HCT116 (cell line): Measurements from ENCODE around the gene LRP1. TPM values are rescaled to one million over a fixed set of nuclear protein-coding genes. Genes with fewer than 3 reads are reported as not detected.

Source experiments
- ATAC-seq: fragments of 200-7000 bp; cut with Tn5 transposase; 2 replicates; pipeline ENCODE4 v1.9.1; 2020; ENCODE audit warnings: mild to moderate bottlenecking, moderate library complexity
- BruUV-seq: library from RNA; stranded (reverse); fragments of 400-500 nt; replicated peaks from 2 replicates; lab custom pipeline; 2021; lab: Mats Ljungman, UMichigan
- CTCF ChIA-PET: fragments of 300-600 bp; sonication (Branson Sonifier 250); formaldehyde crosslinking; loops from one replicate; lab custom pipeline; 2021; ENCODE audit warnings: antibody characterized with exemption; lab: Charles Lee
- POLR2A ChIA-PET: fragments of 300-600, 350-600 bp; sonication (Branson Sonifier 250); formaldehyde crosslinking; loops from one replicate; lab custom pipeline; 2021; ENCODE audit warnings: antibody characterized with exemption; lab: Charles Lee
- RAD21 ChIA-PET, 2 experiments: fragments of 300-600 bp; sonication (Branson Sonifier 250); formaldehyde crosslinking; loops; one replicate each; lab custom pipeline; 2023; ENCODE audit warnings: low total read pairs in 2 of 2; ENCODE audit not compliant: uncharacterized antibody in 2 of 2, unreplicated experiment in 2 of 2, low non-redundant PET in 1 of 2; lab: Charles Lee
- DNase-seq: peaks from one replicate; pipeline ENCODE4 v3.0.0-alpha.2; 2010; ENCODE audit warnings: low read depth, low spot score
- H2AFZ ChIP-seq: fragments of 200-600 bp; shearing (Covaris generic), sonication (generic); 2 replicates; pipeline ENCODE4 v1.6.1; 2017; ENCODE audit warnings: low read depth, mixed run types, mixed read lengths, antibody characterized with exemption, low read length; ENCODE audit not compliant: poor library complexity, severe bottlenecking
- H3K27ac ChIP-seq: 2 replicates; pipeline ENCODE4 v1.5.1; 2012; ENCODE audit warnings: low read depth, low read length
- H3K27me3 ChIP-seq: fragments of 200-600 bp; sonication (generic); 2 replicates; pipeline ENCODE4 v1.6.1; 2016; ENCODE audit warnings: mixed run types, low read length, mixed read lengths; ENCODE audit not compliant: insufficient read depth
- H3K36me3 ChIP-seq, 2 experiments: fragments of 200-500 bp in 1 of 2; fragments of 200-600 bp in 1 of 2; sonication (Bioruptor generic) in 1 of 2; sonication (generic) in 1 of 2; 2 replicates each; pipeline versions ENCODE4 v1.5.1 to v1.6.1; 2014 to 2016; ENCODE audit warnings: low read length in 2 of 2, inconsistent platforms in 1 of 2, mixed read lengths in 1 of 2, mixed run types in 1 of 2; ENCODE audit not compliant: insufficient read depth in 2 of 2, control insufficient read depth in 1 of 2
- H3K4me1 ChIP-seq, 2 experiments: fragments of 200-600 bp in 1 of 2; sonication (generic) in 1 of 2; 2 replicates each; pipeline versions ENCODE4 v1.5.1 to v1.6.1; 2012 to 2017; ENCODE audit warnings: low read length in 2 of 2, inconsistent platforms in 1 of 2, mild to moderate bottlenecking in 1 of 2, mixed read lengths in 1 of 2, mixed run types in 1 of 2, moderate library complexity in 1 of 2; ENCODE audit not compliant: insufficient read depth in 2 of 2, control insufficient read depth in 1 of 2
- H3K4me2 ChIP-seq: fragments of 200-600 bp; sonication (generic); 2 replicates; pipeline ENCODE4 v1.6.1; 2017; ENCODE audit warnings: mixed run types, low read length, mixed read lengths
- H3K4me3 ChIP-seq, 2 experiments: fragments of 200-600 bp in 1 of 2; sonication (generic) in 1 of 2; replicated peaks in 1 of 2; 2 replicates each; pipeline ENCODE4 v1.5.1; 2011 to 2016; ENCODE audit warnings: low read length in 2 of 2, control low read depth in 1 of 2, low read depth in 1 of 2, mild to moderate bottlenecking in 1 of 2, mixed read lengths in 1 of 2, mixed run types in 1 of 2
- H3K79me2 ChIP-seq: fragments of 200-600 bp; sonication (generic); 2 replicates; pipeline ENCODE4 v1.6.1; 2017; ENCODE audit warnings: mild to moderate bottlenecking, mixed run types, low read length, moderate library complexity, mixed read lengths; ENCODE audit not compliant: insufficient read depth
- H3K9ac ChIP-seq: fragments of 200-600 bp; sonication (generic); 2 replicates; pipeline ENCODE4 v1.6.1; 2016; ENCODE audit warnings: low read length, mixed read lengths
- H3K9me2 ChIP-seq: fragments of 200-600 bp; sonication (generic), shearing (Covaris generic); 2 replicates; pipeline ENCODE4 v1.6.1; 2017; ENCODE audit warnings: mixed run types, mild to moderate bottlenecking, moderate library complexity; ENCODE audit not compliant: insufficient read depth
- H3K9me3 ChIP-seq, 2 experiments: fragments of 200-500 bp in 1 of 2; fragments of 200-600 bp in 1 of 2; sonication (Bioruptor generic) in 1 of 2; sonication (generic) in 1 of 2; 2 replicates each; pipeline ENCODE4 v1.6.1; 2014 to 2017; ENCODE audit warnings: low read length in 2 of 2, mixed read lengths in 2 of 2, inconsistent platforms in 1 of 2, low read depth in 1 of 2, mild to moderate bottlenecking in 1 of 2, mixed run types in 1 of 2, moderate library complexity in 1 of 2; ENCODE audit not compliant: control insufficient read depth in 1 of 2, insufficient read depth in 1 of 2
- H4K20me1 ChIP-seq: fragments of 200-600 bp; sonication (generic), shearing (Covaris generic); 2 replicates; pipeline ENCODE4 v1.6.1; 2017; ENCODE audit warnings: mixed run types, mild to moderate bottlenecking, moderate library complexity; ENCODE audit not compliant: insufficient read depth
- CBX3 ChIP-seq: IDR thresholded peaks from 2 replicates; pipeline ENCODE4 v1.6.1; 2012; ENCODE audit warnings: low read depth
- CEBPB ChIP-seq: IDR thresholded peaks from 2 replicates; pipeline ENCODE4 v1.6.1; 2012; ENCODE audit warnings: low read depth
- EGR1 ChIP-seq: IDR thresholded peaks from 2 replicates; pipeline ENCODE4 v1.6.1; 2012; ENCODE audit warnings: low read depth
- EZH2phosphoT487 ChIP-seq: fragments of 200-600 bp; IDR thresholded peaks from 2 replicates; pipeline ENCODE4 v1.6.1; 2018; ENCODE audit warnings: antibody characterized with exemption, borderline replicate concordance
- FOSL1 ChIP-seq: IDR thresholded peaks from 2 replicates; pipeline ENCODE4 v1.6.1; 2012; ENCODE audit warnings: low read depth
- POLR2A ChIP-seq: IDR thresholded peaks from 2 replicates; pipeline ENCODE4 v1.7.0; 2011; ENCODE audit warnings: borderline replicate concordance; ENCODE audit not compliant: insufficient read depth, insufficient read length; ENCODE audit errors: extremely low read depth
- POLR2AphosphoS5 ChIP-seq: IDR thresholded peaks from 2 replicates; pipeline ENCODE4 v1.6.1; 2011; ENCODE audit warnings: mild to moderate bottlenecking, low read depth, low read length, moderate library complexity
- RAD21 ChIP-seq: IDR thresholded peaks from 2 replicates; pipeline ENCODE4 v1.6.1; 2012; ENCODE audit warnings: low read depth, mild to moderate bottlenecking
- SIN3A ChIP-seq: IDR thresholded peaks from 2 replicates; pipeline ENCODE4 v1.6.1; 2012; ENCODE audit warnings: low read depth
- SP1 ChIP-seq: IDR thresholded peaks from 2 replicates; pipeline ENCODE4 v1.6.1; 2012; ENCODE audit warnings: low read depth
- SRF ChIP-seq: IDR thresholded peaks from 2 replicates; pipeline ENCODE4 v1.6.1; 2012; ENCODE audit warnings: low read depth
- YY1 ChIP-seq: IDR thresholded peaks from 2 replicates; pipeline ENCODE4 v1.6.1; 2011; ENCODE audit warnings: low read length, low read depth, moderate library complexity, mild to moderate bottlenecking; ENCODE audit not compliant: insufficient replicate concordance; ENCODE audit errors: extremely low read depth
- ZBTB33 ChIP-seq: IDR thresholded peaks from 2 replicates; pipeline ENCODE4 v1.6.1; 2011; ENCODE audit warnings: mild to moderate bottlenecking, low read length, moderate library complexity; ENCODE audit not compliant: insufficient replicate concordance; ENCODE audit errors: extremely low read depth
- ZNF274 ChIP-seq: fragments of 200-500 bp; sonication (Bioruptor generic); IDR thresholded peaks from 2 replicates; pipeline ENCODE4 v1.6.1; 2014; ENCODE audit warnings: mild to moderate bottlenecking, low read depth, low read length, inconsistent platforms
- intact Hi-C: fragments of 100-400 bp; cut with micrococcal nuclease; formaldehyde crosslinking; loops from 2 replicates; pipeline ENCODE4 v1.10.0; 2022
- total RNA-seq: library from RNA; stranded (reverse); gene quantifications from one replicate; pipeline ENCODE4 v1.2.1, GENCODE V29; 2021; ENCODE audit not compliant: unreplicated experiment
- TF ChIP-seq, protein P1 (sequence below), 3 experiments: fragments of 200-600 bp in 1 of 3; sonication (generic) in 1 of 3; IDR thresholded peaks in 2 of 3; conservative IDR thresholded peaks in 1 of 3; 2 replicates each; pipeline ENCODE4 v1.5.1; 2012 to 2017; ENCODE audit warnings: low read depth in 2 of 3, low read length in 2 of 3, antibody characterized with exemption in 1 of 3, borderline replicate concordance in 1 of 3, control low read depth in 1 of 3, mild to moderate bottlenecking in 1 of 3, mixed read lengths in 1 of 3, mixed run types in 1 of 3, moderate library complexity in 1 of 3; ENCODE audit not compliant: insufficient read depth in 1 of 3
- TF ChIP-seq, protein P2 (sequence below): IDR thresholded peaks from 2 replicates; pipeline ENCODE4 v1.6.1; 2012; ENCODE audit warnings: low read depth
- TF ChIP-seq, protein P3 (sequence below): IDR thresholded peaks from 2 replicates; pipeline ENCODE4 v1.6.1; 2012
- TF ChIP-seq, protein P4 (sequence below): IDR thresholded peaks from 2 replicates; pipeline ENCODE4 v1.6.1; 2012

LRP1 gene
- total RNA-seq, 1 experiment from 2014 or later, result 12.0 TPM

DNA sequence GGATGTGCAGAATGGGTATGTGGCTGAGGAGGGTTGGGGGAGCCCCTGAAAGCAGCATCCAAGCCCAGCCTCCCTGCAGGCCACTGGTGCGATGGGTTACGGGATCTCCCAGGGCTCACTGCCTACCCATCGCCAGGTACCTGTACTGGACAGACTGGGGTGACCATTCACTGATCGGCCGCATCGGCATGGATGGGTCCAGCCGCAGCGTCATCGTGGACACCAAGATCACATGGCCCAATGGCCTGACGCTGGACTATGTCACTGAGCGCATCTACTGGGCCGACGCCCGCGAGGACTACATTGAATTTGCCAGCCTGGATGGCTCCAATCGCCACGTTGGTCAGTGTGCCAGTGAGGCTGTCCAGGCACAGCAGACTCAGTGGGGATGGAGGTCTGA is 70.0 kb downstream of the LRP1 start:
- TF ChIP-seq ZBTB33 (no peak), EZH2phosphoT487 (no peak), SP1 (no peak), EGR1 (no peak), CBX3 (no peak), FOSL1 (no peak), CEBPB (no peak), YY1 (no peak), POLR2AphosphoS5 (no peak), ZNF274 (no peak), SRF (no peak), POLR2A (no peak), RAD21 (no peak), SIN3A (no peak)
- TF ChIP-seq, protein P1, sequence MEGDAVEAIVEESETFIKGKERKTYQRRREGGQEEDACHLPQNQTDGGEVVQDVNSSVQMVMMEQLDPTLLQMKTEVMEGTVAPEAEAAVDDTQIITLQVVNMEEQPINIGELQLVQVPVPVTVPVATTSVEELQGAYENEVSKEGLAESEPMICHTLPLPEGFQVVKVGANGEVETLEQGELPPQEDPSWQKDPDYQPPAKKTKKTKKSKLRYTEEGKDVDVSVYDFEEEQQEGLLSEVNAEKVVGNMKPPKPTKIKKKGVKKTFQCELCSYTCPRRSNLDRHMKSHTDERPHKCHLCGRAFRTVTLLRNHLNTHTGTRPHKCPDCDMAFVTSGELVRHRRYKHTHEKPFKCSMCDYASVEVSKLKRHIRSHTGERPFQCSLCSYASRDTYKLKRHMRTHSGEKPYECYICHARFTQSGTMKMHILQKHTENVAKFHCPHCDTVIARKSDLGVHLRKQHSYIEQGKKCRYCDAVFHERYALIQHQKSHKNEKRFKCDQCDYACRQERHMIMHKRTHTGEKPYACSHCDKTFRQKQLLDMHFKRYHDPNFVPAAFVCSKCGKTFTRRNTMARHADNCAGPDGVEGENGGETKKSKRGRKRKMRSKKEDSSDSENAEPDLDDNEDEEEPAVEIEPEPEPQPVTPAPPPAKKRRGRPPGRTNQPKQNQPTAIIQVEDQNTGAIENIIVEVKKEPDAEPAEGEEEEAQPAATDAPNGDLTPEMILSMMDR (IDR thresholded peaks at IDR 0.05 in 2 of 3, conservative IDR thresholded peaks at IDR 0.05 in 1 of 3; ENCODE audit: borderline replicate concordance in 1 of 3, insufficient read depth in 1 of 3, low read depth in 2 of 3, low read length in 2 of 3), result no peak
- TF ChIP-seq, protein P2, sequence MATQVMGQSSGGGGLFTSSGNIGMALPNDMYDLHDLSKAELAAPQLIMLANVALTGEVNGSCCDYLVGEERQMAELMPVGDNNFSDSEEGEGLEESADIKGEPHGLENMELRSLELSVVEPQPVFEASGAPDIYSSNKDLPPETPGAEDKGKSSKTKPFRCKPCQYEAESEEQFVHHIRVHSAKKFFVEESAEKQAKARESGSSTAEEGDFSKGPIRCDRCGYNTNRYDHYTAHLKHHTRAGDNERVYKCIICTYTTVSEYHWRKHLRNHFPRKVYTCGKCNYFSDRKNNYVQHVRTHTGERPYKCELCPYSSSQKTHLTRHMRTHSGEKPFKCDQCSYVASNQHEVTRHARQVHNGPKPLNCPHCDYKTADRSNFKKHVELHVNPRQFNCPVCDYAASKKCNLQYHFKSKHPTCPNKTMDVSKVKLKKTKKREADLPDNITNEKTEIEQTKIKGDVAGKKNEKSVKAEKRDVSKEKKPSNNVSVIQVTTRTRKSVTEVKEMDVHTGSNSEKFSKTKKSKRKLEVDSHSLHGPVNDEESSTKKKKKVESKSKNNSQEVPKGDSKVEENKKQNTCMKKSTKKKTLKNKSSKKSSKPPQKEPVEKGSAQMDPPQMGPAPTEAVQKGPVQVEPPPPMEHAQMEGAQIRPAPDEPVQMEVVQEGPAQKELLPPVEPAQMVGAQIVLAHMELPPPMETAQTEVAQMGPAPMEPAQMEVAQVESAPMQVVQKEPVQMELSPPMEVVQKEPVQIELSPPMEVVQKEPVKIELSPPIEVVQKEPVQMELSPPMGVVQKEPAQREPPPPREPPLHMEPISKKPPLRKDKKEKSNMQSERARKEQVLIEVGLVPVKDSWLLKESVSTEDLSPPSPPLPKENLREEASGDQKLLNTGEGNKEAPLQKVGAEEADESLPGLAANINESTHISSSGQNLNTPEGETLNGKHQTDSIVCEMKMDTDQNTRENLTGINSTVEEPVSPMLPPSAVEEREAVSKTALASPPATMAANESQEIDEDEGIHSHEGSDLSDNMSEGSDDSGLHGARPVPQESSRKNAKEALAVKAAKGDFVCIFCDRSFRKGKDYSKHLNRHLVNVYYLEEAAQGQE, result no peak
- TF ChIP-seq, protein P3, sequence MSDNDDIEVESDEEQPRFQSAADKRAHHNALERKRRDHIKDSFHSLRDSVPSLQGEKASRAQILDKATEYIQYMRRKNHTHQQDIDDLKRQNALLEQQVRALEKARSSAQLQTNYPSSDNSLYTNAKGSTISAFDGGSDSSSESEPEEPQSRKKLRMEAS, result no peak
- TF ChIP-seq, protein P4, sequence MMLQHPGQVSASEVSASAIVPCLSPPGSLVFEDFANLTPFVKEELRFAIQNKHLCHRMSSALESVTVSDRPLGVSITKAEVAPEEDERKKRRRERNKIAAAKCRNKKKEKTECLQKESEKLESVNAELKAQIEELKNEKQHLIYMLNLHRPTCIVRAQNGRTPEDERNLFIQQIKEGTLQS, result no peak
- intact Hi-C loops, result no loop called here
- no peak for ATAC-seq

More for the DNA sequence above, 70.0 kb downstream of the LRP1 start:
- ChIA-PET POLR2A (no interaction called here), RAD21 (no interaction called here), CTCF (no interaction called here)
- H3K9me2 ChIP-seq, result no peaks in the 10 kb centered on the region
- no peak overlapping the region for H2AFZ ChIP-seq
- H3K9me3 ChIP-seq, result no peaks in the 10 kb centered on the region
- H3K4me2 ChIP-seq, result no peak overlapping the region
- no peak overlapping the region for H3K9ac ChIP-seq
- no peaks in the 10 kb centered on the region for H3K27me3 ChIP-seq
- no TSS peak for BruUV-seq
- H3K4me3 ChIP-seq, result no peak overlapping the region
- no peak for DNase-seq
- H3K36me3 ChIP-seq, result no peaks in the 10 kb centered on the region; a peak in 1 of 4 replicates
- H3K4me1 ChIP-seq, result no peaks in the 10 kb centered on the region
- H3K27ac ChIP-seq, result no peak overlapping the region
- H3K79me2 ChIP-seq, result no peaks in the 10 kb centered on the region
- no peaks in the 10 kb centered on the region for H4K20me1 ChIP-seq
